ENCODE measurements around the gene NTN1. TPM values are rescaled to one million over a fixed set of nuclear protein-coding genes. Genes with fewer than 3 reads are reported as not detected.

The NTN1 gene
- total and polyA plus RNA-seq, 2 of the 4 experiments (the other 2 are of a cell fraction): under 0.01 to 0.07 TPM

DNA sequence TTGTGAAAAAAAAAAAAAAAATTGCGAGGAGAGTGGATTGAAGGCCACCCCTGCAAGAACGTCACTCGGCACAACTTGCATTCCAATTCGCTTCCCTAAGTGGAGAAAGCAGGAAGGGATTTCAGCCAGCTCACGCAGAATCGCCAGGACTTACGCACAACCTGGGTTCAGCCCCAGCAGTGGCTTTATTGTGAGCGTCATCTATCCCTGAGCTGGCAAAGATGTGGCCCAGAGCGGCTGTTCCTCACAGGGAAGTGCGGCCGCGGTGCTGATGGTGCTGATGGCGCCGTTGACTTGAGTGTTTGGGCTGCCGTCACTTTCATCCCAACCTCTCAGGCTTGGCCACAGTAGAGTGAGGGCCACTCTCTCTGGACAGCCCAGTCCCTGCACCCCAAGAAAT lies 197.6 kb downstream of the NTN1 start:
- ChIA-PET POLR2A (ENCODE audit: unreplicated experiment) (no interaction called here), CTCF (no interaction called here)
- dilution Hi-C loops (cut with HindIII; ENCODE audit: low sequenced_read_pairs, unreplicated experiment): no loop called here
- H2BK15ac ChIP-seq (ENCODE audit: low read depth, low read length): no peak overlapping the region
- no peak overlapping the region for H3K23ac ChIP-seq (ENCODE audit: low read depth, low read length)
- no peak overlapping the region for H2AK5ac ChIP-seq (ENCODE audit: low read depth, low read length)
- H4K5ac ChIP-seq (ENCODE audit: low read depth, low read length): no peak overlapping the region
- no peaks in the 10 kb centered on the region for H3K9me1 ChIP-seq (ENCODE audit: insufficient read depth, low read length)
- TF ChIP-seq BHLHE40 (IDR thresholded peaks at IDR 0.05; ENCODE audit: low read depth, low read length): no peak
- TF ChIP-seq, protein P1, sequence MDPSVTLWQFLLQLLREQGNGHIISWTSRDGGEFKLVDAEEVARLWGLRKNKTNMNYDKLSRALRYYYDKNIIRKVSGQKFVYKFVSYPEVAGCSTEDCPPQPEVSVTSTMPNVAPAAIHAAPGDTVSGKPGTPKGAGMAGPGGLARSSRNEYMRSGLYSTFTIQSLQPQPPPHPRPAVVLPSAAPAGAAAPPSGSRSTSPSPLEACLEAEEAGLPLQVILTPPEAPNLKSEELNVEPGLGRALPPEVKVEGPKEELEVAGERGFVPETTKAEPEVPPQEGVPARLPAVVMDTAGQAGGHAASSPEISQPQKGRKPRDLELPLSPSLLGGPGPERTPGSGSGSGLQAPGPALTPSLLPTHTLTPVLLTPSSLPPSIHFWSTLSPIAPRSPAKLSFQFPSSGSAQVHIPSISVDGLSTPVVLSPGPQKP (IDR thresholded peaks at IDR 0.05; ENCODE audit: borderline replicate concordance, low read depth, low read length): no peak
- no peak overlapping the region for H3K14ac ChIP-seq (replicated peaks; ENCODE audit: low read depth, low read length)
- H4K91ac ChIP-seq (ENCODE audit: insufficient read depth, low read depth, low read length): no peak overlapping the region
- no peak overlapping the region for H3K4ac ChIP-seq (ENCODE audit: low read depth, low read length)
- H3K4me1 ChIP-seq (ENCODE audit: control insufficient read depth, insufficient read depth, low read length): peaks cover 6% of the 10 kb centered on the region; the same call in 1 of the 2 replicates
- H3K9ac ChIP-seq (ENCODE audit: low read depth, low read length): no peak overlapping the region
- H2BK5ac ChIP-seq (ENCODE audit: low read depth, low read length, poor library complexity, severe bottlenecking): no peak overlapping the region
- no peaks in the 10 kb centered on the region for H3K27me3 ChIP-seq (ENCODE audit: control insufficient read depth, insufficient read depth, low read length)
- no peak overlapping the region for H3K4me3 ChIP-seq (ENCODE audit: insufficient read depth, low read depth, low read length)
- no peak overlapping the region for H3K56ac ChIP-seq (ENCODE audit: extremely low read depth, insufficient read depth, low read length)
- WGBS, 2 experiments (ENCODE audit: extremely low coverage in 2 of 2, insufficient read length in 1 of 2): 90% methylated on average over 2 of the region's 15 CpGs; no CpG with 5 or more reads in 1 of the 2 experiments
- no peaks in the 10 kb centered on the region for H4K20me1 ChIP-seq (ENCODE audit: insufficient read depth, low read length)
- H2BK120ac ChIP-seq (ENCODE audit: low read depth, low read length): no peak overlapping the region
- H3K36me3 ChIP-seq (ENCODE audit: control insufficient read depth, insufficient read depth, low read length): no peaks in the 10 kb centered on the region
- H4K8ac ChIP-seq (ENCODE audit: low read depth in 2 of 2, low read length in 2 of 2): no peak overlapping the region
- no TSS peak for BruUV-seq (replicated peaks)
- in situ Hi-C loops (cut with MboI; ENCODE audit: low sequenced_read_pairs): no loop called here
- no peaks in the 10 kb centered on the region for H3K79me1 ChIP-seq (ENCODE audit: low read depth in 1 of 2, low read length in 2 of 2)
- no peak overlapping the region for H3K18ac ChIP-seq (ENCODE audit: low read depth, low read length)
- ATAC-seq (ENCODE audit: low read depth) (no peak), DNase-seq (no peak)
- peaks cover 4% of the 10 kb centered on the region; the same call in 1 of the 2 replicates for H3K9me3 ChIP-seq (ENCODE audit: control insufficient read depth, insufficient read depth, low read length)
- H3K27ac ChIP-seq (ENCODE audit: insufficient read depth, low read length): no peak overlapping the region
- no peak overlapping the region for H3K4me2 ChIP-seq (ENCODE audit: low read depth, low read length)
- H2AFZ ChIP-seq (replicated peaks; ENCODE audit: low read length, poor library complexity): no peak overlapping the region
- H2BK20ac ChIP-seq (ENCODE audit: low read depth, low read length): no peak overlapping the region
- intact Hi-C loops (cut with micrococcal nuclease): loop anchor here (10.0 kb wide), 1 partner anchor 56 kb away; no protein-coding TSS in a partner anchor
- H2AK9ac ChIP-seq (replicated peaks; ENCODE audit: low read depth, low read length, poor library complexity): no peak overlapping the region
